Dendritic cell treated with granulocyte-macrophage colony-stimulating factor and Interleukin-4, amounts not matched to agents 40 ng/mL and 50 ng/mL, for 4 days (primary cell): ENCODE data around the gene PDZD2.

ENCODE experiments used
- H3K27ac Mint-ChIP-seq: one replicate; pipeline ENCODE4 v1.8.0; 2022; ENCODE audit warnings: mild to moderate bottlenecking, mixed read lengths
- H3K27me3 Mint-ChIP-seq: one replicate; pipeline ENCODE4 v1.8.0; 2022; ENCODE audit warnings: mild to moderate bottlenecking, mixed read lengths
- H3K36me3 Mint-ChIP-seq: one replicate; pipeline ENCODE4 v1.8.0; 2022; ENCODE audit warnings: low read depth, mixed read lengths
- H3K4me1 Mint-ChIP-seq: one replicate; pipeline ENCODE4 v1.8.0; 2022; ENCODE audit warnings: low read depth, mixed read lengths
- H3K4me3 Mint-ChIP-seq: one replicate; pipeline ENCODE4 v1.8.0; 2022; ENCODE audit warnings: mild to moderate bottlenecking, moderate library complexity, mixed read lengths
- H3K9me3 Mint-ChIP-seq: one replicate; pipeline ENCODE4 v1.8.0; 2022; ENCODE audit warnings: mixed read lengths
- intact Hi-C: fragments of 100-400 bp; cut with micrococcal nuclease; formaldehyde crosslinking; loops from one replicate; pipeline ENCODE4 v1.15.0; 2022

The PDZD2 gene

GRCh38 chr5:32094691-32095090 is 455.8 kb downstream of the PDZD2 start:
- Mint-ChIP-seq H3K27ac (no peak overlapping the region), H3K4me3 (no peak overlapping the region), H3K27me3 (no peaks in the 10 kb centered on the region), H3K36me3 (peaks cover 34% of the 10 kb centered on the region), H3K9me3 (no peaks in the 10 kb centered on the region), H3K4me1 (peaks cover 4% of the 10 kb centered on the region)
- intact Hi-C loops: no loop called here

DNA sequence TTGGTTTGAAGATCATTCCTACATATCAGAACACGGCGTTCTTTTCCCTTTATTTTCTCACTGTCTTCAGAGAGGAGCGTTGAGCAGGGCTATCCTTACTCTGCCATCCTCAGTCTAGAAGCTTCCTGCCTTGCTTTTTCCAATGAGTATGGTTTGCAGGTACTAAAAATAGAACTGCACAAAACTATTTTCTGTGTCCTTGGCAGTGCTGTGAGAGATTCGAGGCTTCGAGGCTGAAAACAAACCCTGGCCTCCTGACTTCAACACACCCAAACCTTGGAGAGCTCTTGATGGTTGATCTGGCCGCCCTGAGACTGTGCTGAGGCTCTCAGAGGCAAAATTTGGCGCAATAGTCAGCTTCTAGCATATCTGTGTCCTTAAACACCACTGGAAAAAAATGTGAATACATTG is 456.3 kb downstream of the PDZD2 start:
- Mint-ChIP-seq H3K27ac (no peak overlapping the region), H3K27me3 (no peaks in the 10 kb centered on the region), H3K4me3 (no peak overlapping the region), H3K4me1 (peaks cover 4% of the 10 kb centered on the region), H3K9me3 (no peaks in the 10 kb centered on the region), H3K36me3 (peaks cover 39% of the 10 kb centered on the region)
- intact Hi-C loops: no loop called here

DNA sequence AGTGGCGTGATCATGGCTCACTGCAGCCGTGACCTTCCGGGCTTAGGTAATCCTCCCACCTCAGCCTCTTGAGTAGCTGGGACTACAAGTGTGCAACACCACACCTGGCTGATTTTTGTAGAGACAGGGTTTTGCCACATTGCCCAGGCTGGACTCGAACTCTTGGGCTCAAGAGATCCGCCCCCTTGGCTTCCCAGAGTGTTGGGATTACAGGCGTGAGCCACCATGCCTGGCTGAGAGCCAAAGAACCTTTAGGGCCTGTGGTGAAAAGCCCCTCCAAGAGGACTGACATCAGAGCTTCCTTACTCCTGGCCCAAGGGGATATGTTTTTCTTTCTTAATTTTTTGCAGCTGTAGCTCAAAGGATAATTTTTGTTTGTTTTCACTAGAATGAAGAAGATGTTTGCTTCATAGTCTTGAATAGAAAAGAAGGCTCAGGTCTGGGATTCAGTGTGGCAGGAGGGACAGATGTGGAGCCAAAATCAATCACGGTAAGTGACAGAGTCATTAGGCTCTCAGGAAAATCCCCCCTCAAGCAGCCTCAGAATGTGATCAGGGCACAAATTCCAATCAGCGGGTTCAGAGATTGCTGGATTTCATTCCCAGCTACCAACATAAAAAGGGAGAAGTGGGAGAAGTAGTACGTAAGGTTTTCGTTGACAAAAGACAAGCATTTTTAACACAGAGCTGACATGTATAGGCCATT is 458.1 kb downstream of the PDZD2 start:
- H3K27me3 Mint-ChIP-seq: no peaks in the 10 kb centered on the region

GRCh38 chr5:32098291-32098690 is 459.4 kb downstream of the PDZD2 start:
- intact Hi-C loops: no loop called here
- no peaks in the 10 kb centered on the region for H3K9me3 Mint-ChIP-seq
- no peak overlapping the region for H3K4me3 Mint-ChIP-seq
- no peak overlapping the region for H3K27ac Mint-ChIP-seq
- H3K27me3 Mint-ChIP-seq: no peaks in the 10 kb centered on the region
- peaks cover 2% of the 10 kb centered on the region for H3K4me1 Mint-ChIP-seq
- peaks cover 61% of the 10 kb centered on the region for H3K36me3 Mint-ChIP-seq

More for the DNA sequence above, 458.1 kb downstream of the PDZD2 start:
- peaks cover 48% of the 10 kb centered on the region for H3K36me3 Mint-ChIP-seq
- intact Hi-C loops: no loop called here
- H3K4me3 Mint-ChIP-seq: no peak overlapping the region
- no peaks in the 10 kb centered on the region for H3K9me3 Mint-ChIP-seq
- peaks cover 4% of the 10 kb centered on the region for H3K4me1 Mint-ChIP-seq
- H3K27ac Mint-ChIP-seq: no peak overlapping the region

- Mint-ChIP-seq H3K36me3 (peaks cover 67% of the 10 kb centered on the region), H3K4me1 (no peaks in the 10 kb centered on the region), H3K27me3 (no peaks in the 10 kb centered on the region), H3K27ac (no peak overlapping the region), H3K9me3 (no peaks in the 10 kb centered on the region), H3K4me3 (no peak overlapping the region)
- intact Hi-C loops: no loop called here
Measured at GRCh38 chr5:32098890-32099310, 460.0 kb downstream of the PDZD2 start.

- no peaks in the 10 kb centered on the region for H3K27me3 Mint-ChIP-seq
- no peaks in the 10 kb centered on the region for H3K4me1 Mint-ChIP-seq
- H3K27ac Mint-ChIP-seq: no peak overlapping the region
- intact Hi-C loops: no loop called here
- no peak overlapping the region for H3K4me3 Mint-ChIP-seq
- H3K9me3 Mint-ChIP-seq: no peaks in the 10 kb centered on the region
- H3K36me3 Mint-ChIP-seq: peaks cover 70% of the 10 kb centered on the region
Measured at GRCh38 chr5:32099486-32100035, 460.6 kb downstream of the PDZD2 start.

DNA sequence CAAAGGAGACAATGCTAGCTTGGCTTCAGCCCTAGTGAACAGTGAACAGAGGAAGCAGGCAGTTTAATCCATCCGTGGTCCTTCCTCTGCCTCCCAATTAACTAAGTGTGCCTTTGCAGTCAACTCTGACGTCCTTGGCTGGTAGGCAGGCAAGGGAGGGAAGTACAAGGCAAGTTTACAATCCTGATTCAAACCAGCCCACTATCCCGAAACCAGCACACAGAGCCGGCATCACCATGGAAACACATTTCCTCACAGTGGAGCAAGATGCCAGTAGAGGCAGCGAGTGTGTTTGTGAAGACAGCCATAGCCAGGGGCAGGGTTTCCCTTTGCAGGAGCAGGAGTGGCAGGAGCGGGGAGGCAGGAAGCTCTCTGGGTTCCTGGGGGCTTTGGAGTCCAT is 461.3 kb downstream of the PDZD2 start:
- no peak overlapping the region for H3K4me3 Mint-ChIP-seq
- H3K9me3 Mint-ChIP-seq: no peaks in the 10 kb centered on the region
- intact Hi-C loops: no loop called here
- no peaks in the 10 kb centered on the region for H3K27me3 Mint-ChIP-seq
- peaks cover 77% of the 10 kb centered on the region for H3K36me3 Mint-ChIP-seq
- no peak overlapping the region for H3K27ac Mint-ChIP-seq
- H3K4me1 Mint-ChIP-seq: no peaks in the 10 kb centered on the region

DNA sequence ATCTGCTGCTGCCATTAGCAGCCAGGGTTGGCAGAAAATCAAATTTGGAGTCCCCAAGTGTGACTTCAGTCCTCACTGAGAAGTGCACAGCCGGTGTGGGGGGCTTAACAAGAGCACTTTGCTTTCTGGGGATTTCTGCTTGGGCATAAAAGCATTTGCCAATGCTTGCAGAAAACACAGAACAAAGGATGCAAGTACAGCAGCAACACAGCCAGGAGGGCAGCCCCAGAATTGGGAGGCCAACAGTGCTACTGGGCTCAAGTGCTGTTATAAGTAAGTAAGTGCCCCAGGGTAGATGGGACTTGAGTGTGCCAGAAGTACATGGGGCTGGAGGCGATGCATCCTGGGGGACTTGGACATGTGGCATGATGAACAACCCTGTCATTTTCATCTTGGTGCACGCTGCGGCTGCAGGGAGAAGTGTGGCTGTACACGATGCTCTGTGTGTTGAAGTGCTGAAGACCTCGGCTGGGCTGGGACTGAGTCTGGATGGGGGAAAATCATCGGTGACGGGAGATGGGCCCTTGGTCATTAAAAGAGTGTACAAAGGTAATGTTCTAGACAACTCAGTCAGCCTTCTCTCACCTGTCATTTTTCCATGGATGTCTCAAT is 461.9 kb downstream of the PDZD2 start:
- Mint-ChIP-seq H3K9me3 (no peaks in the 10 kb centered on the region), H3K4me1 (no peaks in the 10 kb centered on the region), H3K27me3 (no peaks in the 10 kb centered on the region), H3K27ac (no peak overlapping the region), H3K36me3 (peaks cover 82% of the 10 kb centered on the region), H3K4me3 (no peak overlapping the region)
- intact Hi-C loops: no loop called here

DNA sequence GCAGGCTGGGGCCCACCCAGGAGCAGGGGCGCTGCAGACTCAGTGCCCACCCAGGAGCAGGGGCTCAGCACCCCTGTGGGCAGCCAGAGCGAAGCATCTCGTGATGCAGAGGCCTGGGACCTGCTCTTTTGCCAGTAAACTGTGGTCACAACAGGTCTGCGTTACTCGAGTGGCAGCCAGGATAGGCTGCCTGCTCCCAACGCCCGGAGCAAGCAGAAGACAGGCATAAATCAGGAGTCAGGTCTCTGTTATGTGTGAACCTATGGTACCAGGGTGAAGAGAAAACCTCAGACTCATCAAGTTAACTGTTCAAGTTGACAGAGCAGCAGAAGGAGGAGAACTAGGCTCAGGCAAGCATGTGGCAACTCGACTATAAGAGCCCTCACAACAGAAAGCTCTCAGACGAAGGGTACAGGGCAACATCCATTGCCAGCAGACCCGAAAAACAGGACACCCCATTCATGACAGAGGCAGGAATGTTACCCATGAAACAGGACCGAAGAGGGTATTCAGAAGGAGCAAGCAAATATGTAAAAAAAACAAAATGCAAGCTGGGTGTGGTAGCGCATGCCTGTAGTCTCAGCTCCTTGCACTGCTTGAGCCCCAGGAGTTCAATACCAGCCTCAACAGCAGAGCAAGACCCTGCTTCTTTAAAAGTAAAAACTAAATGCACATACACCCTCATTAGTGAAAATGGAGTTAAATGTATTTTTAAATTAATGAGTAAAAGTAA is 463.5 kb downstream of the PDZD2 start:
- Mint-ChIP-seq H3K27me3 (no peaks in the 10 kb centered on the region), H3K36me3 (peaks cover 93% of the 10 kb centered on the region), H3K9me3 (no peaks in the 10 kb centered on the region), H3K4me3 (no peak overlapping the region), H3K27ac (no peak overlapping the region), H3K4me1 (no peaks in the 10 kb centered on the region)
- intact Hi-C loops: no loop called here

GRCh38 chr5:32103521-32103920 is 464.6 kb downstream of the PDZD2 start:
- no peak overlapping the region for H3K27ac Mint-ChIP-seq
- intact Hi-C loops: no loop called here

GRCh38 chr5:32107291-32107690 is 468.4 kb downstream of the PDZD2 start:
- Mint-ChIP-seq H3K9me3 (no peaks in the 10 kb centered on the region), H3K27ac (no peak overlapping the region), H3K4me1 (no peaks in the 10 kb centered on the region), H3K4me3 (no peak overlapping the region), H3K27me3 (no peaks in the 10 kb centered on the region), H3K36me3 (peaks cover 97% of the 10 kb centered on the region)
- intact Hi-C loops: no loop called here

More at GRCh38 chr5:32103521-32103920, 464.6 kb downstream of the PDZD2 start:
- Mint-ChIP-seq H3K9me3 (no peaks in the 10 kb centered on the region), H3K4me3 (no peak overlapping the region), H3K4me1 (no peaks in the 10 kb centered on the region), H3K36me3 (peaks cover 93% of the 10 kb centered on the region), H3K27me3 (no peaks in the 10 kb centered on the region)

- Mint-ChIP-seq H3K9me3 (no peaks in the 10 kb centered on the region), H3K27me3 (no peaks in the 10 kb centered on the region), H3K36me3 (peaks cover 97% of the 10 kb centered on the region), H3K4me1 (no peaks in the 10 kb centered on the region), H3K4me3 (no peak overlapping the region), H3K27ac (no peak overlapping the region)
- intact Hi-C loops: no loop called here
Measured at GRCh38 chr5:32108167-32108566, 469.2 kb downstream of the PDZD2 start.

GRCh38 chr5:32109236-32109635 is 470.3 kb downstream of the PDZD2 start:
- no peak overlapping the region for H3K27ac Mint-ChIP-seq
- intact Hi-C loops: no loop called here

DNA sequence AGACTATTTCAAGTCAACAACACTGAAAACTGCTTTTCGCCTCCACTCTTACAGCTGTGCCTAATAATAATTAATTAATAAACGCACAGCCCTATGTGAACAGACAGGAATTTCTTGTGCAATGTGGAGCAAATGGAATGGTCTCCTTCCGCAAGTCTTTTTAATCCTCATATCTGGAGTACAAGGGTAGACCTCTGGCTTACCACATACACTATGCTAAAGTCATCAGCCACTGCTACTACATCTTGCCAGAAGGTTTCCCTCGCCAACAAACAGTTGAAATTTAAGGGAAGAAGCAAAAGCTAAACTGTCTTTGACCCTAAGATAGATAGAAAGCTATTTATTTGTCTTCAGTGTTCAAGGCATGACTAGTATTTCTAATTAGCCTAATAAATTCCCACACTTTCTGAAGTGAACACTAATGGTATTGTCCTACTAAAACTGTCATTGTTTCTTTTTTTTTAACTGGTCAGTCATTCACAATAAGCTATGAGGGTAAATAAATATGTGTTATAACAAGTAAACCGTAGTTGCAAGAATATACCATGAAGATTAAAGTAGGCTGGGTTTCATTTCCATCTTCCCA is 471.3 kb downstream of the PDZD2 start:
- intact Hi-C loops: no loop called here
- Mint-ChIP-seq H3K27me3 (no peaks in the 10 kb centered on the region), H3K9me3 (no peaks in the 10 kb centered on the region), H3K27ac (no peak overlapping the region), H3K4me3 (no peak overlapping the region), H3K36me3 (peaks cover 100% of the 10 kb centered on the region), H3K4me1 (no peaks in the 10 kb centered on the region)

More at GRCh38 chr5:32109236-32109635, 470.3 kb downstream of the PDZD2 start:
- Mint-ChIP-seq H3K27me3 (no peaks in the 10 kb centered on the region), H3K9me3 (no peaks in the 10 kb centered on the region), H3K4me3 (no peak overlapping the region), H3K4me1 (no peaks in the 10 kb centered on the region), H3K36me3 (peaks cover 99% of the 10 kb centered on the region)
